ENCODE results near the gene PI4KA. TPM values are rescaled to one million over a fixed set of nuclear protein-coding genes. Genes with fewer than 3 reads are reported as not detected.

The PI4KA gene
- total RNA-seq, 2 donors from 2014 or later = 74.2 to 115 TPM

DNA sequence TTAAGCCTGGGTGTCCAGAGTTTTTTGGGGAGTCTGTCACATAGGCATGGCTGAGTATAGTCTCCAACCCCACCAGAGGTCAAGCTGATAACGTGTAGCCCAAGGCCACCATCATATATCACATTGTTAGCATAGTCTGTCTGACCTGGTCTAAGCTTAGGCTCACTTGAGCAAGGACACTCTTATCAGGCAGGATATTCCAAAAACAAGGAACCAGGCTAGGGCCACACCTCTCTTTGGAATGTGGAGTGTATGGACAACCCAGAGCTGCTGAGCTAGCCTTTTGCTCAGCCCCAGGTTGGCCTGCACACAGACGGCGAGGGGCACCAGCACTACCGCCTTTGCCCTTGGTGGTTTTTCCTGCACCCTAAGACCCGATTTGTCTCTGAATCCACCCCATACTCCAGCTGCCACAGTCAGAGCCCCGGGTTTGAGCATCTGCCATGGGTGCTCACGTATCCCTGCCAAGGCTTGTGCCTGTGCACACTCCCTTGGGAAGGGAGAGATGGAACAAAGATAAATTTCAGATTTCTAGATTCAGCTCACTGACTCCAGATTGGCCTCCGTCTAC lies 7.3 kb upstream of the PI4KA start:
- 85% methylated on average over 8 of the region's 8 CpGs for WGBS
- TF ChIP-seq POLR2AphosphoS5 (IDR thresholded peaks at IDR 0.05) = no peak
- TF ChIP-seq CTCF (IDR thresholded peaks at IDR 0.05) = no peak
- TF ChIP-seq POLR2A (IDR thresholded peaks at IDR 0.05) = no peak
- Histone ChIP-seq H3K4me1 (replicated peaks) (no peaks in the 10 kb centered on the region), H3K27me3 (replicated peaks; ENCODE audit: insufficient read depth) (no peaks in the 10 kb centered on the region), H3K4me3 (no peak overlapping the region), H3K9me3 (no peaks in the 10 kb centered on the region), H3K27ac (no peak overlapping the region), H3K36me3 (no peaks in the 10 kb centered on the region)
- no peak for DNase-seq (ENCODE audit: low spot score)
- intact Hi-C loops (cut with DNase I) = no loop called here

DNA sequence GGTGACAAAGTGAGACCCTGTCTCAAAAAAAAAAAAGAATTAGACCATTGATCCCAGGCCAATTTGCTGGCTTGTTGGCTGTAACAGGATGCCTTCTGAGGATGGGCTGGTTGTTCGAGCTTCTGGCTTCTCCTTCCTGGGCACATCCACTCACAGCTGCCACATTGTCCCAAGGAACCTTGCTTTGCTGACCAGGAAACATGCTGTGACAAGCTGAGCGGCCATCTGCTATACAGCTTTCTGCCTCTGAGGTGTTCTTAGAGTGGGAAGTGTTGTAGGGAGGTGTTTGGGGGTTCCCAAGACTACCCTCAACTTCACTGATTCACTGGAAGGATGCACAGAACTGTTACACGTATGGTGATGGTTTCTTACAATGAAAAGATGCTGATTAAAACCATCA lies 6.7 kb upstream of the PI4KA start:
- Histone ChIP-seq H3K27ac (no peak overlapping the region), H3K36me3 (no peaks in the 10 kb centered on the region), H3K4me3 (no peak overlapping the region), H3K4me1 (replicated peaks) (peaks cover 3% of the 10 kb centered on the region), H3K9me3 (no peaks in the 10 kb centered on the region), H3K27me3 (replicated peaks; ENCODE audit: insufficient read depth) (no peaks in the 10 kb centered on the region)
- TF ChIP-seq POLR2A (IDR thresholded peaks at IDR 0.05) (no peak), CTCF (IDR thresholded peaks at IDR 0.05) (no peak), POLR2AphosphoS5 (IDR thresholded peaks at IDR 0.05) (no peak)
- no peak for DNase-seq (ENCODE audit: low spot score)
- intact Hi-C loops (cut with DNase I) = no loop called here
- WGBS = 87% methylated on average over 3 of the region's 3 CpGs

GRCh38 chr22:20864186-20864908 lies 5.7 kb upstream of the PI4KA start:
- Histone ChIP-seq H3K4me3 (no peak overlapping the region), H3K27me3 (replicated peaks; ENCODE audit: insufficient read depth) (no peaks in the 10 kb centered on the region), H3K9me3 (no peaks in the 10 kb centered on the region), H3K27ac (no peak overlapping the region), H3K36me3 (no peaks in the 10 kb centered on the region), H3K4me1 (replicated peaks) (peaks cover 3% of the 10 kb centered on the region)
- no peak for DNase-seq (ENCODE audit: low spot score)
- no peak for TF ChIP-seq POLR2A (IDR thresholded peaks at IDR 0.05)
- 88% methylated on average over 12 of the region's 12 CpGs for WGBS
- intact Hi-C loops (cut with DNase I) = no loop called here

- intact Hi-C loops (cut with DNase I) = no loop called here
- Histone ChIP-seq H3K4me3 (no peak overlapping the region), H3K27me3 (replicated peaks; ENCODE audit: insufficient read depth) (no peaks in the 10 kb centered on the region), H3K9me3 (no peaks in the 10 kb centered on the region), H3K27ac (no peak overlapping the region), H3K4me1 (replicated peaks) (peaks cover 3% of the 10 kb centered on the region), H3K36me3 (no peaks in the 10 kb centered on the region)
- TF ChIP-seq POLR2AphosphoS5 (IDR thresholded peaks at IDR 0.05) = no peak
- no peak for TF ChIP-seq CTCF (IDR thresholded peaks at IDR 0.05)
- TF ChIP-seq POLR2A (IDR thresholded peaks at IDR 0.05) = no peak
- DNase-seq (ENCODE audit: low spot score) = no peak
- 89% methylated on average over 4 of the region's 4 CpGs for WGBS
These were observed 4.8 kb upstream of the PI4KA start for GRCh38 chr22:20863366-20863765.

DNA sequence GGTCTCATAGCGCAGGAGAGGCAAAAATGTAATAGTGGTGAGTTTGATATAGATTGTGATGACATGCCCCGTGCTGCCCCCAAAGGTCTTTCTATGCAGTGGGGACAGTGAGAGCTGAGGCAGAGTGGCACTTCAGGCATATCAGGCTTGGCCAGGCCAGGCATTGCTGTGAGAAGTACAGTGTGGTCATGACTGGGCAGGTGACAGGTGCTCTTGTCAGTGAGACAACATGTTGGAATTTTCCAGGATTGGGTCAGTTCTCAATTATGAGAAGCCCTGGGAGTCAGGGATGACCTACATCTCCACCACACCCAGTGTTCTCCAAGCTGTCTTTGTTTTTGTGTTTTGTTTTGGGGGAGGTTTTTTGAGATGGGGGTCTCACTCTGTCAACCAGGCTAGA lies 3.9 kb upstream of the PI4KA start:
- no peak overlapping the region for H3K27ac ChIP-seq
- intact Hi-C loops (cut with DNase I) = no loop called here

More for the DNA sequence above, 3.9 kb upstream of the PI4KA start:
- Histone ChIP-seq H3K27me3 (replicated peaks; ENCODE audit: insufficient read depth) (no peaks in the 10 kb centered on the region), H3K36me3 (no peaks in the 10 kb centered on the region), H3K4me3 (no peak overlapping the region), H3K9me3 (no peaks in the 10 kb centered on the region), H3K4me1 (replicated peaks) (peaks cover 6% of the 10 kb centered on the region)
- WGBS = 70% methylated on average over 2 of the region's 2 CpGs
- TF ChIP-seq POLR2AphosphoS5 (IDR thresholded peaks at IDR 0.05) = no peak
- TF ChIP-seq CTCF (IDR thresholded peaks at IDR 0.05) = no peak
- no peak for DNase-seq (ENCODE audit: low spot score)

Measured in prostate gland (tissue), 2 donors.